ENCODE measurements around the gene PPP1R12B.
A peak's percentile ranks its signal among the peaks of the same experiment; 100 is the strongest.
"Not testable (repeated sequence)": the region's sequence is repeated elsewhere in the genome, so short reads cannot be mapped to it uniquely, and the experiment has no call there.

PPP1R12B gene

GRCh38 chr1:202550088-202550487 lies 201.6 kb downstream of the PPP1R12B start:
- FAIRE-seq: not testable (repeated sequence)

GRCh38 chr1:202551683-202552082 lies 203.2 kb downstream of the PPP1R12B start:
- DNase-seq (ENCODE audit: insufficient read length, low spot score): no peak
- FAIRE-seq: no peak

More at GRCh38 chr1:202550088-202550487, 201.6 kb downstream of the PPP1R12B start:
- DNase-seq (ENCODE audit: insufficient read length, low spot score): not testable (repeated sequence)

GRCh38 chr1:202552615-202553014 lies 204.1 kb downstream of the PPP1R12B start:
- DNase-seq (ENCODE audit: insufficient read length, low spot score); FAIRE-seq: not testable (repeated sequence)

DNA sequence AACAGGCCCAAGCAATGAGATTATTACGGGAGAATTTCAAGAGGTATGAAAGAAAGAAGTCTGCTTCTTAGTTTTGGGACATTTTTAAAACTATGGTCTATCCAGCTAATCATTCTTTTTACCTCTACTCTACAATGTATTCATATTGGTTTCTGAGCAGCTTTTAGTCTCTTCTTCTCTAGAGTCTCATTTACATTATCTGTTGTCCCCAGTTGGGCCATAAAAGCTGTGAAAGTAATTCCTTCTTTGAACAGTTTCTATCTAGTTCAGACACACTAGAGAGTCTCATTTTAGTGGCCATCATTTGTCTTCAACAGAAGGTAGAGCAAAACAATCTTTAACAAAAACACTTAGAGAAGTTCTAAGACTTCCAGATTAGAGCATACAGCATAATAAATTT lies 204.6 kb downstream of the PPP1R12B start:
- not testable (repeated sequence) for DNase-seq (ENCODE audit: insufficient read length, low spot score); FAIRE-seq

- no peak for DNase-seq (ENCODE audit: insufficient read length, low spot score)
- no peak for FAIRE-seq
Observed at GRCh38 chr1:202553560-202554038, 205.1 kb downstream of the PPP1R12B start.

- FAIRE-seq: peak; percentile 52
- DNase-seq (ENCODE audit: insufficient read length, low spot score): not testable (repeated sequence)
Observed at GRCh38 chr1:202554619-202555018, 206.1 kb downstream of the PPP1R12B start.

DNA sequence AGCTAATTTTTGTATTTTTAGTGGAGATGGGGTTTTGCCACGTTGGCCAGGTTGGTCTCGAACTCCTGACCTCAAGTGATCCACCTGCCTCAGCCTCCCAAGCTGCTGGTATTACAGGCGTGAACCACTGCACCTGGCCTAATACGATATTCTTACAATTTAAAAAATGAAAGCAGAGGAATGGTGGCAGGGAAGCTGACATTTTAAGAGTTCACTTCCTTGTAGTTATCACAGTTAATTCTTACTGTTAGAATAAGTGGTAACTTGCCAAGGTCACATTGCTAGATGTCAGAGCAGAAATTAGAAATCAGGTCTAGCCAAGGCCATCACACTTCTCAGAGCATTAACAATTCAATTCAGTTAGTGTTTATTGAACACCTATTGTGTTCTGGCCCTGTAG lies 207.5 kb downstream of the PPP1R12B start:
- FAIRE-seq; DNase-seq (ENCODE audit: insufficient read length, low spot score): not testable (repeated sequence)

DNA sequence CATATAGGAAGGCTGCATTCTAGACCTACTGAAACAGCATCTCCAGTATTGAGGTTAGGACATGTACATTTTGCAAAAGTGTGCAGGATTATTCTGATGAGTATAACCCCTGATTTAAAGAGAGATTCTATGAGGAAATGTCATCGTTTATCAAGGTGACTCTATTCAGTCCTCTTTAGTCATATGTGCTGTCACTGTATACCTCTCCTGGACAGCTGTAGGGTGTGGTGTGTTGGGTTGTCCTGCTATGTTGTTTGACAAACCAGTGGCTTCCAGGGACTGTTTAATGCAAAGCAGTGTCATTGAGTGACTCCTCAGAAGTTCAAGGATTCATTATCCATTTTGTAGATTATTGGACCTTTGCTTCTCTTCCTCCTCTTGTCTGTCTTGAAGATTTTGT lies 209.2 kb downstream of the PPP1R12B start:
- DNase-seq (ENCODE audit: insufficient read length, low spot score); FAIRE-seq: not testable (repeated sequence)

DNA sequence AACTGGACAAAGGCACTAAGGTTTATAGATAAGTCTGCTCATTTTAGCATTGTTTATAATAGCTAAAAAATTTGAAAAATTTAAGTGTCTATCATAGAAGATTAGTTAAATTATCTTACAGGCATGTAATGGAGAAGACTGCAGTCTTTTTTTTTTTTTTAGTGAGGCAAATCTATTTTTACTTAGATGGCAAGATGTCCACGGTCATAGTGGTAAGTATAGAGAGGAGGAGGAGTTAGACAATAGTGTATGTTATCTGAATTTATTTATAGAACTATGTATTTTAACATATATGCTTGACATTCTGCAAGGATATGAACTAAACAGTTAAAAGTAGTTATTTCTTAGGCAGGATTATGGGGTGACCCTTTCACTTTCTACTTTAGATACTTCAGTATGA lies 212.7 kb downstream of the PPP1R12B start:
- FAIRE-seq (no peak), DNase-seq (ENCODE audit: insufficient read length, low spot score) (no peak)

- no peak for DNase-seq (ENCODE audit: insufficient read length, low spot score)
- no peak for FAIRE-seq
Observed at GRCh38 chr1:202561726-202562443, 213.4 kb downstream of the PPP1R12B start.

- DNase-seq (ENCODE audit: insufficient read length, low spot score): no peak
- FAIRE-seq: no peak
Observed at GRCh38 chr1:202562444-202563060, 214.1 kb downstream of the PPP1R12B start.

- DNase-seq (ENCODE audit: insufficient read length, low spot score) (no peak), FAIRE-seq (no peak)
Observed at GRCh38 chr1:202563818-202564217, 215.3 kb downstream of the PPP1R12B start.

DNA sequence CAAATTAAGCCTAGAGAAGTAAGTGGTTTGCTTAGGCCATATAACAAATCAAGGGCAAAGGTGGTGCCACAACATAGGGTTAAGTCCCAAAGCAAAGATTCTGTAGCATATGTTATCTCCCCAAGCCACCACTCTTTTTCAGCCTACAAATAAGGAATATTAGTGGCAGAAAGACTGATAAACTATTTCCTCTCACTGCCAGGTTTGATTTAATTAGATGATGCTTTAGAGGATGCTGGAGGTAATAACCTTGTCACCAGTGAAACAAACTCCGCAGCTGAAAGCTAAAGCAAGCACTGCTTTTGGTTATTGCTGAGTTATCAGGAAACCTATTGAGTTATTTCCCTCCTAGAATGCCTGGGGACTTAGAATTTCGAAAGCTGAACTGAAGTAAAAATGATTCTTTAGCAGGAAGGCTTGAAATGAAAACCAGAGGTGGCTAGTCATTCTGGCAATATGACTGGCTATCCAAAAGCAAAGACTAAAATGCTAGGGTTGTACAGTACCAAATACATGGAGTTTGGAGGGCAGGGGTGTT lies 216.5 kb downstream of the PPP1R12B start:
- FAIRE-seq (no peak), DNase-seq (ENCODE audit: insufficient read length, low spot score) (no peak)

DNA sequence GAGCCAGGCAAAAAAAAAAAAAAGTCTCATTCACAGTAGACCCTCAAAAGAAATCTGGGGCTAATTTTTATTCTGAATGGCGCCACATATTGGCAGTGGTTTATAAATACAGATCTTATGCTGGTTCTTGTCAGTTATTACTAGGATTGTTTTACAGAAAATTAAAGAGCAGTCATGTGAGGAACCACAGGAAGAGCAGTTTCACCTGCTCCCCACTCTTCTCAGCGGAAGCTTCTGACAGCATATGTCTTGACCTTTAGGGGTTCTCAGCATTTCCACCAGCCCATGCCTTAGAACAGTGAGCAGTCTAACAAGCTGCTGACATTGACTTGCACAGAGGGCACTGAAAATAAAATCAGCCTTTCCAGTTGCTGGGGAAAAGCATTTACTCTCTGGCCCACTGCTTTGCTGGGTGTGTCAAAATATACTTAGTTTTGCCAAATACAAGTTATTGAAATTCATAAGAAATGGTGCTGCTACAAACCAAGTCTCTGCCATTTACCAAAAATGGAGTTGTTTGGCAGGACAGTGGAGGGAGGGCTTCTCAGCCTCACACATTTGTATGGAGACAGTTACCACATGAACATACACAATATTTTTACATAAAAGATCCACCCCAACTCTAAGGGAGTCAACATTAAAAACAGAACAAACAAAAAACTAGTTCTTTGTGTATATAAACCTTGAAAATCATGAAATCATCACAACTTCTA lies 217.5 kb downstream of the PPP1R12B start:
- no peak for DNase-seq (ENCODE audit: insufficient read length, low spot score)
- FAIRE-seq: no peak

DNA sequence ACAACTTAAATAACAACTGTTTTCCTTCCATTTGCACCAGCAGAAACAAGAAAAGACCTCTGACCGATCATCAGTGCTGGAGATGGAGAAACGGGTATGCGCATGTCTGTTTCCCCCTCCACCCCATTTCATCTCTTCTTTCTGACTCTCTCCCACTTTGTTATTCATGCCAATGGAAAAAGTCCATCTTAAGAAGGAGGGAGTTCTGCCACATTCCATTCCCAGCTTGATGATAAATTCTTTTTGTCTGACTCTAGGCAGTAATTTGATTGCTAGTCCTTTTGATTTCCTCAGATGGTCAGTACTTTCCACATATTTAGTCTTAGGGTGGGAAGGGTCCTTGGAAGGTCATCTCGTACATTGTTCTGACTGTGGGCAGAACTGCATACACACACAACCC lies 219.2 kb downstream of the PPP1R12B start:
- FAIRE-seq: no peak
- peak; percentile 35 for DNase-seq (ENCODE audit: insufficient read length, low spot score)

GRCh38 chr1:202568410-202568809 lies 219.9 kb downstream of the PPP1R12B start:
- DNase-seq (ENCODE audit: insufficient read length, low spot score) (no peak), FAIRE-seq (no peak)

DNA sequence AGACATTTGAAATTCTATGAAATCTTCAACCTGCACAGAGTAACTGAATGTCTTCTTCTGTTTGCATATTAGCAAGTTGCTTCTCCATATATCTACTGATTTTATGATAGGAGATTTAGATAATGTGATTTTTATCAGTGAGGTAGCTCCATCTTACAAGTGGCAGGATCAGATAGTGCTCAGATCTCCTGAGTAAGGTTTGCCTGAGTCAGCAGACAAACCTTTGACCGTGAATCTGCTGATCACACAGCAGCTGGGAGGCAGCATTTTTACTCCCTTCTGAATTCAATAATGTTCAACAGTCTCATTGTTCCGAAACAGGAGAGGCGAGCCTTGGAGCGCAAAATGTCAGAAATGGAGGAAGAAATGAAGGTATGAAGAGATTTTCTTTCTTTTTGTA lies 220.3 kb downstream of the PPP1R12B start:
- no peak for DNase-seq (ENCODE audit: insufficient read length, low spot score)

GRCh38 chr1:202569393-202570322 lies 221.2 kb downstream of the PPP1R12B start:
- DNase-seq (ENCODE audit: insufficient read length, low spot score) (no peak), FAIRE-seq (no peak)

More for the DNA sequence above, 220.3 kb downstream of the PPP1R12B start:
- FAIRE-seq: no peak

DNA sequence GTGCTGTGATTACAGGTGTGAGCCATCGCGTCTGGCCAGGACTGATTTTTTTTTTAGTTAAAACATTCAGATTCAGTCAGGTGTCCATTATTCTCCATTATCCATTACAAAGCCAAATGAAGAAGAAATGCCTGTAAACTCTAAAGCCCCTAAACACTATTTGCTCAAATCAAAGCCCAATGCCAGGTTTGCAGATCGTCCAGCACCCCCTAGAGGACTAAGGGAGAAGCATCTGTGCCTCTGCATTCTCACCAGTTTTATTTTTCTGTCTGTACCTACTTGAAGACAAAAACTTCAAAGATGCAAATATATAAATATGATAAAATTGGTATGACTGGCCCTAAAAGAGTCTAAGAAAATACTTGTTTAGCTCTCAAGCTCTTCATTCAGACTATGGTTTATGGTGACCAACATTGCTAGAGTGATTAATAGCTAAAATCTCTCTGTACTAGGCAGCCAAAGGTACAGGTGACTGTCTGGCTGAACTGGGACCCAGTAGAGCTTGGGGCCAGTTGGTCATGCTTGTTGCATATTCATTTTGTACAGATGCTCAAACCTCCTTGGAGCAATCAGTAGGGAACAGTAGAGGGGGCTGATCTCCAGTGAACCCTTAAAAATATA lies 223.3 kb downstream of the PPP1R12B start:
- FAIRE-seq: no peak
- DNase-seq (ENCODE audit: insufficient read length, low spot score): no peak

DNA sequence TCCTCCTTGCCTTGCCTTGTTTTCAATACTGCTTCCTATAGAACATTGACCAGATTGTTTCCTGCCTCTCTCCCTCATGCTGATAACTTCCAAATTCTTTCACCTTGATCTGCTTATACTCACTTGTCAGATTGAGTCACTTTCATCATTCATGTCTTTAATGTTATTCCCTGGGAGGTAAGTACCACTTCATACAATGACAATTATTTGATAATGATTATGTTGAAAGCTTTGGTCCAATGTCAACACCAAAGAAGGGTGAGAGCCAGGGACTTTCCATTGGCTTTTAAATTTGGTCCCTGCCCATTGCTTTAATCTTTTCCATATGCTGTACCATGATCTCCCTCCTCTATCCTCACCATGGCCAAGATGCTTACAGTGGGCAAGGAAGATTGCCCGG lies 224.4 kb downstream of the PPP1R12B start:
- FAIRE-seq (no peak), DNase-seq (ENCODE audit: insufficient read length, low spot score) (no peak)
